Activated T-cell treated with anti-CD3 and anti-CD28 coated beads, Interleukin-2, amount 50 U/mL, for 72 hours (primary cell): ENCODE measurements around the gene ENPP7. TPM values are rescaled to one million over a fixed set of nuclear protein-coding genes. Genes with fewer than 3 reads are reported as not detected.
"Not testable (repeated sequence)": the region's sequence is repeated elsewhere in the genome, so short reads cannot be mapped to it uniquely, and the experiment has no call there.

Experiments
- ATAC-seq, 2 donors: fragments of 150-1000 bp; cut with Tn5 transposase; replicated peaks in 1 of 2; 2 replicates each; pipeline ENCODE4 v1.10.0; 2021; ENCODE audit warnings: moderate library complexity in 2 of 2, mild to moderate bottlenecking in 1 of 2
- DNase-seq, 2 donors: peaks; one replicate each; pipeline ENCODE4 v3.0.0; 2021 to 2022; ENCODE audit warnings: mixed read lengths in 1 of 2
- H3K27ac Mint-ChIP-seq: one replicate; pipeline ENCODE4 v1.8.0; 2022; ENCODE audit warnings: mild to moderate bottlenecking, moderate library complexity, mixed read lengths
- H3K27me3 Mint-ChIP-seq: one replicate; pipeline ENCODE4 v1.8.0; 2022; ENCODE audit warnings: low read depth, mixed read lengths
- H3K36me3 Mint-ChIP-seq, 2 donors: one replicate each; pipeline ENCODE4 v1.8.0; 2022; ENCODE audit warnings: mixed read lengths in 2 of 2, mild to moderate bottlenecking in 1 of 2; ENCODE audit not compliant: insufficient read depth in 2 of 2
- H3K4me1 Mint-ChIP-seq: one replicate; pipeline ENCODE4 v1.8.0; 2022; ENCODE audit warnings: low read depth, mixed read lengths
- H3K4me3 Mint-ChIP-seq, 2 donors: one replicate each; pipeline ENCODE4 v1.8.0; 2022; ENCODE audit warnings: mild to moderate bottlenecking in 2 of 2, mixed read lengths in 2 of 2, moderate library complexity in 2 of 2
- H3K9me3 Mint-ChIP-seq, 2 donors: one replicate each; pipeline ENCODE4 v1.8.0; 2022; ENCODE audit warnings: mixed read lengths in 2 of 2
- total RNA-seq, 2 donors: library from RNA; stranded (reverse); gene quantifications; one replicate each; pipeline ENCODE4 v1.2.3, GENCODE V29; 2022

Gene ENPP7
- total RNA-seq, 2 donors from 2014 or later, result not detected

- not testable (repeated sequence) for H3K4me3 Mint-ChIP-seq, H3K27ac Mint-ChIP-seq, ATAC-seq, DNase-seq, H3K9me3 Mint-ChIP-seq, H3K36me3 Mint-ChIP-seq
- H3K4me1 Mint-ChIP-seq, result peaks cover 13% of the 10 kb centered on the region
- peaks cover 24% of the 10 kb centered on the region for H3K27me3 Mint-ChIP-seq
Measured at GRCh38 chr17:79754903-79755302, 24.2 kb downstream of the ENPP7 start.

- Mint-ChIP-seq H3K27me3 (peaks cover 21% of the 10 kb centered on the region), H3K9me3 (no peaks in the 10 kb centered on the region), H3K27ac (no peak overlapping the region), H3K4me1 (peaks cover 13% of the 10 kb centered on the region), H3K36me3 (no peaks in the 10 kb centered on the region), H3K4me3 (no peak overlapping the region)
- ATAC-seq, result no peak
- DNase-seq, result no peak
Measured at GRCh38 chr17:79755591-79755990, 24.8 kb downstream of the ENPP7 start.

GRCh38 chr17:79757140-79757745 lies 26.5 kb downstream of the ENPP7 start:
- H3K27me3 Mint-ChIP-seq, result peaks cover 6% of the 10 kb centered on the region
- DNase-seq (no peak), ATAC-seq (no peak)
- no peaks in the 10 kb centered on the region for H3K9me3 Mint-ChIP-seq
- H3K4me1 Mint-ChIP-seq, result peaks cover 2% of the 10 kb centered on the region
- no peak overlapping the region for H3K4me3 Mint-ChIP-seq
- H3K36me3 Mint-ChIP-seq, result no peaks in the 10 kb centered on the region
- H3K27ac Mint-ChIP-seq, result no peak overlapping the region

GRCh38 chr17:79758271-79758670 lies 27.5 kb downstream of the ENPP7 start:
- no peaks in the 10 kb centered on the region for H3K4me1 Mint-ChIP-seq
- H3K4me3 Mint-ChIP-seq, result no peak overlapping the region
- H3K36me3 Mint-ChIP-seq, result no peaks in the 10 kb centered on the region
- no peak overlapping the region for H3K27ac Mint-ChIP-seq
- peaks cover 6% of the 10 kb centered on the region for H3K27me3 Mint-ChIP-seq
- no peak for DNase-seq
- ATAC-seq, result no peak
- H3K9me3 Mint-ChIP-seq, result no peaks in the 10 kb centered on the region

GRCh38 chr17:79760197-79760906 lies 29.6 kb downstream of the ENPP7 start:
- H3K27me3 Mint-ChIP-seq, result peaks cover 6% of the 10 kb centered on the region

GRCh38 chr17:79761894-79762589 lies 31.3 kb downstream of the ENPP7 start:
- Mint-ChIP-seq H3K27ac (no peak overlapping the region), H3K4me3 (no peak overlapping the region), H3K27me3 (peaks cover 6% of the 10 kb centered on the region), H3K9me3 (no peaks in the 10 kb centered on the region), H3K4me1 (no peaks in the 10 kb centered on the region), H3K36me3 (no peaks in the 10 kb centered on the region)
- DNase-seq (no peak), ATAC-seq (no peak)

More at GRCh38 chr17:79760197-79760906, 29.6 kb downstream of the ENPP7 start:
- no peak overlapping the region for H3K27ac Mint-ChIP-seq
- no peak overlapping the region for H3K4me3 Mint-ChIP-seq
- DNase-seq, result no peak
- H3K4me1 Mint-ChIP-seq, result no peaks in the 10 kb centered on the region
- no peaks in the 10 kb centered on the region for H3K36me3 Mint-ChIP-seq
- ATAC-seq, result no peak
- H3K9me3 Mint-ChIP-seq, result no peaks in the 10 kb centered on the region

- peaks cover 16% of the 10 kb centered on the region for H3K27me3 Mint-ChIP-seq
- no peak overlapping the region for H3K4me3 Mint-ChIP-seq
- no peak for DNase-seq
- no peak overlapping the region for H3K27ac Mint-ChIP-seq
- no peaks in the 10 kb centered on the region for H3K36me3 Mint-ChIP-seq
- no peak for ATAC-seq
- H3K9me3 Mint-ChIP-seq, result no peaks in the 10 kb centered on the region
- H3K4me1 Mint-ChIP-seq, result no peaks in the 10 kb centered on the region
Measured at GRCh38 chr17:79765708-79766107, 35.0 kb downstream of the ENPP7 start.

- peaks cover 40% of the 10 kb centered on the region for H3K27me3 Mint-ChIP-seq
- H3K36me3 Mint-ChIP-seq, result no peaks in the 10 kb centered on the region
- H3K9me3 Mint-ChIP-seq, result no peaks in the 10 kb centered on the region
- no peak overlapping the region for H3K4me3 Mint-ChIP-seq
- H3K4me1 Mint-ChIP-seq, result no peaks in the 10 kb centered on the region
- no peak overlapping the region for H3K27ac Mint-ChIP-seq
- DNase-seq (no peak), ATAC-seq (no peak)
Measured at GRCh38 chr17:79769570-79770506, 39.1 kb downstream of the ENPP7 start.

GRCh38 chr17:79771276-79771675 lies 40.5 kb downstream of the ENPP7 start:
- no peak for ATAC-seq
- no peak overlapping the region for H3K4me3 Mint-ChIP-seq
- DNase-seq, result no peak
- no peak overlapping the region for H3K27ac Mint-ChIP-seq
- H3K36me3 Mint-ChIP-seq, result no peaks in the 10 kb centered on the region
- no peaks in the 10 kb centered on the region for H3K4me1 Mint-ChIP-seq
- H3K27me3 Mint-ChIP-seq, result peaks cover 54% of the 10 kb centered on the region
- H3K9me3 Mint-ChIP-seq, result no peaks in the 10 kb centered on the region

- not testable (repeated sequence) for H3K4me1 Mint-ChIP-seq, H3K36me3 Mint-ChIP-seq, DNase-seq, H3K4me3 Mint-ChIP-seq, H3K9me3 Mint-ChIP-seq, ATAC-seq
- H3K27ac Mint-ChIP-seq, result peak overlapping the region; percentile 22
- peaks cover 59% of the 10 kb centered on the region for H3K27me3 Mint-ChIP-seq
Measured at GRCh38 chr17:79772726-79773125, 42.0 kb downstream of the ENPP7 start.

- peaks cover 56% of the 10 kb centered on the region for H3K27me3 Mint-ChIP-seq
- H3K9me3 Mint-ChIP-seq, result no peaks in the 10 kb centered on the region
- ATAC-seq (no peak), DNase-seq (no peak)
- no peak overlapping the region for H3K4me3 Mint-ChIP-seq
- peaks cover 0 to 3% of the 10 kb centered on the region in 2 donors for H3K36me3 Mint-ChIP-seq
- H3K4me1 Mint-ChIP-seq, result peaks cover 18% of the 10 kb centered on the region
- H3K27ac Mint-ChIP-seq, result no peak overlapping the region
Measured at GRCh38 chr17:79774561-79774975, 43.8 kb downstream of the ENPP7 start.

- H3K4me3 Mint-ChIP-seq, result no peak overlapping the region
- no peak overlapping the region for H3K27ac Mint-ChIP-seq
- H3K36me3 Mint-ChIP-seq, result peaks cover 0 to 3% of the 10 kb centered on the region in 2 donors
- ATAC-seq (no peak), DNase-seq (no peak)
- H3K9me3 Mint-ChIP-seq, result no peaks in the 10 kb centered on the region
- peaks cover 26% of the 10 kb centered on the region for H3K4me1 Mint-ChIP-seq
- peaks cover 65% of the 10 kb centered on the region for H3K27me3 Mint-ChIP-seq
Measured at GRCh38 chr17:79775632-79776031, 44.9 kb downstream of the ENPP7 start.
